SK-MEL-5 (cell line): ENCODE results near the gene BNC2. TPM values are rescaled to one million over a fixed set of nuclear protein-coding genes. Genes with fewer than 3 reads are reported as not detected.
"Not testable (repeated sequence)": the region's sequence is repeated elsewhere in the genome, so short reads cannot be mapped to it uniquely, and the experiment has no call there.

Source experiments
- DNase-seq: peaks from one replicate; pipeline ENCODE4 v3.0.0-alpha.2; 2016; ENCODE audit warnings: low read depth, low spot score
- in situ Hi-C: cut with HindIII; loops from 2 replicates; pipeline ENCODE4 v1.10.0; 2016; ENCODE audit warnings: low sequenced_read_pairs, high pct_unique_total_duplicates, low pct_unique_long_range_greater_than_20kb
- total RNA-seq: library from RNA; depleted of rRNA; stranded (reverse); fragments of >200 nt; shearing (Covaris generic); gene quantifications from 2 replicates; pipeline ENCODE4 v1.2.3, GENCODE V29; 2014

BNC2 gene
- total RNA-seq, 1 experiment from 2014 or later: 23.5 TPM

DNA sequence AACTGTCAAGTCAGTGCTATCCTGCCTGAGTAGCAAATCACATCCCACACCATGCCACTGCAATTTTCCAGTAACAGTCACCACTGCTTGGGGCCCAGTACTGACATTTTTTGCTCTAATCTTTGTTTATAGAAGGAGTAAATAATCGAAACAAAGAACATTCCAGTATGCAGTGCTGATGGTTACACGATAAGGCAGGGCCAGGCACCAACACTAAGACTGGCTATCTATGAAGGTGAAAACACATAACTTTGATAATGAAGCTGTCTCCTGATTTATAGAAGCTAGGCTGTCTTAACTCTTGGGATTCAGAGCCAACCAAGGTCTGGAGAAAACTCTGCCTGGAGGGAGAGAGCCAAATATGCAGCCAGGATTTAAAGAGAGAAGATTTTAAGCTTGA lies 365.3 kb downstream of the BNC2 start:
- no peak for DNase-seq
- in situ Hi-C loops: no loop called here

DNA sequence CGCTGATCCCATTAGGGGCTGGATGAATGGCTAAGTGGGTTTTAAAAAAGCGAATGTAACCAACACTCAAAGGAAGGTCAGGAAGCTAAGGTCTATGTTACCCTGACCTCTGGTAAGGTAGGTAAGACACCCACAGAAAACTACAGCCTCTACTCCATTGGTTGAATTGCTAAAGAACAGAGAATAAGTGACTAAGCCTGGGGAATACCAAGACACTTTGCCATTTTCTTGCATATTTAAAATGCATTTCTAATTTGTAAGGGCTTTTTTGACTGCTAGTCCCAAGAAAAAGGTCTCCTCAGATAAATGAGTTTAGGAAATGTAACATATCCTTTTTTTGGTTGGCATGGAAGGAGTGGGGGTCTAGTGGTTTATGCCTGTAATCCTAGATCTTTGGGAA lies 368.7 kb downstream of the BNC2 start:
- in situ Hi-C loops: no loop called here
- no peak for DNase-seq

DNA sequence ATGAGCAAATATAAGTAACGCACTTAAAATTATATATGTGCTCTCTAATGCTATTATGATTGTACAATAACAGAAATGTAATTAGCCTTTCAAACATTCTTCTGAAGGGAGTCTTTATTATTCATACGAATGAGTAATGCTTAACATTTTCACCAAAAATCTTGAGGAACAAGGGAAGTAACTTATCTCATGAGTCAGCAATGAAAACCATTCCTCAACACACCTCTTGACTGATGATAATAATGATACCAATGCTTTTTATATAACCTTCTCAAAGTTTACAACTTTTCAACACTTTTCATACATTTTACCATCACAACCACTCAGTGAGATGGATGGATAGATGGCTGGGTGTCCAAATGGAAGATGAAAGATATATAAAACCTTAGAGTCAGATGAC lies 369.3 kb downstream of the BNC2 start:
- in situ Hi-C loops: no loop called here
- no peak for DNase-seq

DNA sequence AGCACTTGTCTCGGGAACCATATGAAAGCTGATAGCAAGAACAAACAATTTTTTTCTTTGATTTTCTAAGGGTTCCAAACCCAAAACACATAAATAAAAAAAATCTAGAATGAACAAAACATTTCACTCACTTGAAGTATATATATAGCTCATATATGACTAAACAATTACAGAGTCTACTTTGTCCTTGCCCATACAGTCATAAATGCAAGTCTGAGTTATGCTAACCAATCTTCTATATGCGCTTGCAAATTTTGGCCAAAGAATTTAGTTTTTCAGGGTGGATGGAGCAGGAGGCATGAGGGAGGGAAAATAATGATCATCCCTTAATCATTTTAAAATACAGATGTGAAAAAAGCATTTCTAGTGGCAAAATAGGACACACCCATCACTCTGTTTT lies 370.1 kb downstream of the BNC2 start:
- DNase-seq: no peak
- in situ Hi-C loops: no loop called here

DNA sequence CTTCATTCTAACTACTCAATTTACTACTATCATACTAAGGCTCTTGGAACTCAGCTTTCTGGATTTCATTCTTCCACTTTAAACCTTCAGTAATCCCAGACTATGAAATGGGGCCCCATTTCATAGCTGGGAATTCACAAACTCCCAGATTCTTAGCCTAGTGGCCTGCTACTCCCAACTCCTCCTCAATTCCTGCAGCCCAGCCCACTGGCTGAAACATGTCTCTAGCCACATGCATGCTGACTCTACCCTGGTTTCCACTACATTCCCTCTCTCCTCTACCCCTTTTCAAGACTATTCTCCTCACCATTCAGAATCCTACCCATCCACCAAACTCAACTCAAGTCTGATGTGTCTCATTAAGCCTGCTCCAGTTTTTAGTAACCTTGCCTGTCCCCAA lies 370.6 kb downstream of the BNC2 start:
- DNase-seq: no peak
- in situ Hi-C loops: no loop called here

DNA sequence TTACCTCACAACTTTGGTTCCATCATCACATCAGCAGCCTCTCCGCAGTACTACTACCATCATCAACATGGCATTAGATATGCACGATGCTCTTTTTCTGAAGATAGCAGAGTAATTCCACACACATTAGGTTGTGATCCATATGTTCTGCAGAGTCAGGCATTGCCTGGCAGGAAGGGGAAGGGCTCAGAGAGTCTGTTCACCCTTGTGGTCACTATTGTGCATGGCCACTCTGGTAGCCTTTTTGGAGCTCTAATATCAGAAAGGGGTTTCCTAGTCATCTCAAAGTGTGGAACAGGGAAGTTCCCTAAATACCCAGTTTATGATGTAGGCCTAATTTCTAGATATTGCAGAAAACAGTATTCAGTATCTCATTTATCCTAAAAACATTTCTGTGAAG lies 373.6 kb downstream of the BNC2 start:
- in situ Hi-C loops: no loop called here
- peak; percentile 3 for DNase-seq

DNA sequence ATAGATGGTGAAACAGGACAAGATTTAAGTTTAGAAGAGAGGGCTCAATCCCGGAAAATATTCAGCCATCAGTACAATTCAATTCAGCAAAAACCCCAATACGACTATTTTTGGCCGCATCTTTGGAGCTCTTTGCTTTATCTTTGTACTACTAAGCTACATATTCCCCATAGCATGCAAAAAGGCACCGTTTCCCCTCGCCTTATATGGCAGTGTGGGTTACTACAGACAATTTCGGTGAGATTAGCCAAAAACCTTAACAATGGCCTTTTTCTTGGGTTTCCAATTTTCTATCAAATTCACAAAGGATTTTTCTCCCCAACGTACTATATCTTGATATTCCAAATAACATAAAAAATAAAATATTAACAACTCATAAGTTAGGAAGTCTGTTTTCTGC lies 382.6 kb downstream of the BNC2 start:
- in situ Hi-C loops: no loop called here
- no peak for DNase-seq

DNA sequence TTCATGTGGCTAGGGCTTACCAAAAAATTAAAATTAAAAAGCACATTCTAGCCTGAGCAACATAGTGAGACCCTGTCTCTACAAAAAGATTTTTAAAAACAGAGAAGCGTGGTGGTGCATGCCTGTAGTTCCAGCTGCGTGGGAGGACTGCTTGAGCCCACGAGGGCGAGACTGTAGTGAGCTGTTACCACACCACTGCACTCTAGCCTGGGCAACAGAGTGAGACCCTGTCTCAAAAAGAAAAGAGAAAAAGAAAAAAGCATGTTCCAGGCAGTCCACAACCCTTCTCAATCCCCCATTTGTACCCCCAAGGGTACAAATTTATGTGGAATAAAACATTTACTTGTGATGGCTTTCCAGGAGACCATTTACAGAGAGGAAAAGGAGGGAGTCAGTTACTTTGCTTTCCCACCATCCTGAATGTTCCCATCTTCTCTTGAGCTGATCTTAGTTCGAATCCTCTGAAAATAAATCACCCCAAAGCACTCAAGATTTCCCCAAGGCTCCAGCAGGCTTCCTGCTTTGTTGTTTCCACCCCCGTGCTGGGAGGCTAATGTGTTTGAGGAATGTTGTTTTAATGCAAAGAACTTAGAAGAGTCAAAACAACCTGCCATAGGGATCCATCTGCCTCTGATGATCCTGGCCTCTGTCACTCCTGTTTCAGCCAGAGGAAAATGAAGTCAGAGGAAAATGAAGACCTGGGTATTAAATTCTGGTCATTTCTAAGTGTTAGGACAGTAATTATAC lies 384.7 kb downstream of the BNC2 start:
- DNase-seq: no peak
- in situ Hi-C loops: no loop called here

DNA sequence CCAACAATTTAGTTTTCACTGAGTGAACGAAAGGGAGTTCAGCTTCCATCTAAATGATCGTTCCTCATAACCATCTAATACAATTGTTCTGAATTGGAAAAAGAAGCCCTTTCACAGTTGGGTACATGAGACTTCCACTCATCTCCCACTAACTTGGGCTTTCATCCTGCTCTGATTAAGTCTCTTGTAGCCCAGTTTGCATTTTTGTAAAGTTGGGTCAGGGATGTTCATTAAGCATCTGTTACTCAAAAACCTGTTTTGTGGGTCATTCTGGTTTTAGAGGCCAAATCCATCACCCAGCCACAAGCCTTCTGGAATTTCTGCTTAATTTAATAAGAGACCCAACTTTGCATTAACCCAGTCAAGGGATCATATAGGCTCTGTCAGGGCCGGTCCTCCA lies 385.3 kb downstream of the BNC2 start:
- no peak for DNase-seq

DNA sequence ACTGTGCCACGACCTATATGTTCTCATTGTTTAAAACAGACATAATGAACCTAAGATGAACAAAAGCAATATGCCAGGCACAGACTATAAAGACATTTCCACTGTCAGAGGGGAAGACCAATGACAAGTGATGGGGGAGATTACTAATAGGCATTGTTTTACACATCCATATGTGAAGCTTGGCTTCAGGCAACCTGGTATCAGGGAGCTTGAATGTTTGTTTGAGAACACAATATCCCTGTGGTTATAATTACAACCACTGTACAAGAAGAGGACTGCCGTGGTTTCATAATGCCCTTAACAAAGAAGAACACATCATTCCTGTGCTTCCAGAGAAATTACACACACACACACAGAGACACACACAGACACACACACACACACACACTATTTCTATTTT lies 385.7 kb downstream of the BNC2 start:
- in situ Hi-C loops: no loop called here
- no peak for DNase-seq

More for the DNA sequence above, 385.3 kb downstream of the BNC2 start:
- in situ Hi-C loops: no loop called here

DNA sequence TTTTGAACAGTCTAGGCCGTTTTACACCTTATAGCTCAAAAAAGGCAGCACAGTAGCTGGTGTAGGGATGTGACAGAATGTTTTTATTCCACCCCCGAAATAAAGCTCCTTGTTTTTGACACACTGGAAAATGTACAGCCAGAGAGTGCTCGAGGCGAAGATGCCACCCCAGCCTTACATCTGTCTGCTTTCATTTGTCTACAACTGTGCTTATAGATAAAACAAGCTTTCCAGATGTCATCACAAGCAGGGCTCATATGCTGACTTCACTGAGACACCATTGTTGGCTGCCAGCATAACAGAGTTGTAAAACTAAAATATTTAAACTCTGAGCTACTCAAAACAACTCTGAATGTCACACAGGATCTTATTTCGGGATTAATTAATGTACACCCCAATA lies 386.3 kb downstream of the BNC2 start:
- in situ Hi-C loops: no loop called here
- DNase-seq: no peak

DNA sequence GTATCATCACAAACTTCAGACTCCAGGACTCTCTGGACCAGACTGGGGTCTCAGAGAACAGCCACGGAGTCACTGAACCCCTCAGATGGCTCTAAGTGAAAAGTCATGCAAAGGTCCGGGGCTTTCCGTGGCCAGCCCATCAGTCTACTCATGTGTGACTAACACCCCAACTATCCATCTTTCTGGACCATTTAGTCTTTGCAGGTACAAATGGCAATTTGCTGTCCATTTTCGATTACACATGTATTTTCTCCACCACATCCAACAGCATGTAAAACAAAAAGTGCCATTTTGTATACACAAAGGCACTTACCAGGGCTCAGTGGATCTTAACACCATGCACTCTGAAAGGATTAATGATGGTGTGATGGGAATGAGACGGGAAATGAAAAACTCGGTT lies 387.7 kb downstream of the BNC2 start:
- DNase-seq: no peak
- in situ Hi-C loops: no loop called here

DNA sequence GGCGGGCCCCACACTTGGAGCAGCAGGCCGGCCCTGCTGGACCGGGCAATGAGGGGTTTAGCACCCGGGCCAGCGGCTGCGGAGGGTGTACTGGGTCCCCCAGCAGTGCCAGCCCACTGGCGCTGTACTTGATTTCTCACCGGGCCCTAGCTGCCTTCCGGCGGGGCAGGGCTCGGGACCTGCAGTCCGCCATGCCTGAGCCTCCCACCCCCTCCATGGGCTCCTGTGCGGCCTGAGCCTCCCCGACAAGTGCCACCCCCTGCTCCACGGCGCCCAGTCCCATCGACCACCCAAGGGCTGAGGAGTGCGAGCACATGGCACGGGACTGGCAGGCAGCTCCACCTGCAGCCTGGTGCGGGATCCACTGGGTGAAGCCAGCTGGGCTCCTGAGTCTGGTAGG lies 389.9 kb downstream of the BNC2 start:
- in situ Hi-C loops: not testable (repeated sequence)

DNA sequence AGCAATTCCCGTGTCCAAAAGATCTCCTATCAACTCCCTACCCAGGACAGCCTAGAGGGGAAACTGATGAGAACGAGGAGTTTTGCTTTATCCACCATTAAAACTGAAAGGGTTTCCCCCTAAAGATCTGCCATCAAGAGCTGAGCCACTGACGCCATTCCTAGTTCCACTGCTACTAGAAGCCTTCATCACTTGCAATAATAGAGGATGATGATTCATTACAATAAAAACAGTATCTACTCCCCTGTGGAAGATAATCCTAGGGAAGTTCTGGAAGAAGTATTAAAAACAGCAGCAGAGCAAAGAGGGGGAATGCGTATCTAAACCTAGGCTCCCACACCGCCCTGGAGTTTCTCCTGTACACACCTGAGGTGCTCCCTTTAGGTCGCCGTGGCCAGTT lies 394.5 kb downstream of the BNC2 start:
- in situ Hi-C loops: no loop called here
- no peak for DNase-seq

More for the DNA sequence above, 389.9 kb downstream of the BNC2 start:
- not testable (repeated sequence) for DNase-seq

DNA sequence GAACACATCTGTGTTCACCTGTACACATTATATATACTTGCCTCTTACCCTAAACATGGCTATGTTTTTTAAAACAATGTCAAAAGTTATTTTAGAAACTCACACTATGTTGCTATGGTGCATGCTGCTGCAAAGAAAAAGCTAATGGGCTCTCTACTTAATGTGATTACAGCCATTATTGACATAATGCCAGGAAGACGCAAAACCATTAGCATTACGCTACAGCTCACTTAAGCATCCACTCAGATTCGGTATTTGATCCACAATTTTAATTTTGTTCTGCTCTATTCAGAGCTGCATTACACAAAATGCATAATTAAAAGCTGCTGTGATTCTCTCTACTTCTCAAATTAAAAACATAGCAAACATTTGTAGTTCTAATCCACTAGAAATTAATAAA lies 395.2 kb downstream of the BNC2 start:
- DNase-seq: no peak
- in situ Hi-C loops: no loop called here

DNA sequence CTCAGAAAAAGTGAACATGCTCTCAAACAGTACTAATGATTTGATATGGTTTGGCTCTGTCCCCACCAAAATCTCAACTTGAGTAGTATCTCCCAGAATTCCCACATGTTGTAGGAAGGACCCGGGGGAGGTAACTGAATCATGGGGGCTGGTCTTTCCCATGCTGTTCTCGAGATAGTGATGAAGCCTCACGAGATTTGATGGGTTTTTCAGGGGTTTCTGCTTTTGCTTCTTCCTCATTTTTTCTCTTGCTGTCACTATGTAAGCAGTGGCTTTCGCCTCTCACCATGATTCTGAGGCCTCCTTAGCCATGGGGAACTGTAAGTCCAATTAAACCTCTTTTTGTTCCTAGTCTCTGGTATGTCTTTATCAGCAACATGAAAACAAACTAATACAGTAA lies 401.3 kb downstream of the BNC2 start:
- no peak for DNase-seq
- in situ Hi-C loops: no loop called here

DNA sequence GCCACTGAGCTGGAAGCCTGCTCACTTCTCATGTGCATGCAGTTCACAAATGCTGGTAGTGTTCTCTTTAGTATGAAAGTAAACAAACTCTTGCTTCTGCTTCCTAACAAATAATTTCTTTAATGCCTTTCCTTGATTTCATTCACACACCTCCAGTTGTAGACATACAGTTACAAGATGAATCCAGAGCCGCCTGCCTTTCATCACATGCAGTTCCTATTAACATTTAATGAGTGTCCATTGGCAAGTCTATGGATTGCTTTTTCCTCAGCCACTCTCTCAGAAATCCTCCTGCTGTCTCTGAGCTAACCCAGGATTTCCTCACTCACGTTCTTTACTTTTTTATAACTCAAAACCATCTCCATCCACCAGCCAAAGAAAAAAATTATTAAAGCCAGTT lies 408.6 kb downstream of the BNC2 start:
- in situ Hi-C loops: no loop called here
- no peak for DNase-seq

DNA sequence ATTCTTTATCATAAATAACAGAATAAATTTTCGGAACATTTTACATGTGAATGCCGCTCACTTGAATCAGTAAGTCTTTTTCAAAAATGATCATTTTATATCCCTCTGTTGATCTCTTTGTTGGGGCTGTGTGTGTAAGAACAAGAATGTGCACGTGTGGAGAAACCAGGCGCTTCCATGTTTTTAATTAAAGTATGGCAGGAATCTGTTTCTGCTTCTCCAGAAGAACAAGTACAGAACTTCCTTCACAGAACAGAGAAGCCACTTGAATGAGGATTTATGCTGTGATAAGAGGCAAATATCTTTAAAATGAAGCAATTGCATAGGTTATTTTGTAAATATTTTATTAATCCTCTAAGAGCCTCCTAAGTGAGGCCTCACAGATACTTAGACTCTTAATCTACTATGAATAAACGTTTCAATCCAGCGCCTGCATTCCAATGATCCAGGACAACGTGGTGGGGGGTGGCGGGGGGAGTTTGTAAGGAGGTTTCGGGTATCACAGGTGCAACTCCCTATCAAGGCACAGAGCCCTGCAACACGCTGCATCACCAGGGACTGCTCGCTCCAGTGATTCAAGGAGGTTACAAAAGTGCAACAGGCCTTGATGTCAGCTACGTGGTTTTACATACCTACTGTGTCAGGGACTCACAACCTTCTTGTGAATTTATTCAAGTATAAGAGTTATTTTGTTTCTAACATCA lies 409.2 kb downstream of the BNC2 start:
- DNase-seq: no peak
- in situ Hi-C loops: no loop called here

DNA sequence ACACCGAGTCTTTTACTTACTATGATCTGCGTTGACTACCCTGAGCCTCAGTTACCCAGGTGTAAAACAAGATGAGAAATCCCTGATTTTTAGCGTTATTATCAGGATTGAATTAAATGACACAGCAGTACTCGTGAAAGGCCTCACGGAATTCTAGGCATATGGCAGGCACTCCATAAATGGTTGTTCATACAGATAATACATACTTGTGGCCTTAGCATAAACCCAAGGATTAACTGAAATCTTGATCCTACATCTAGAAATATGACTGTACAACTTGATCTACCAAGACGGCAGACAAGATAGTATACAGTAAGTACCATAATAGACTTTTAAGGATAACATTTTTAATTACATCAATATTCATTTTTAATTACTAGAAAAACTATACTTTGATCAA lies 409.8 kb downstream of the BNC2 start:
- in situ Hi-C loops: no loop called here
- no peak for DNase-seq
